ENCODE measurements around the gene AQR. TPM values are rescaled to one million over a fixed set of nuclear protein-coding genes. Genes with fewer than 3 reads are reported as not detected.

AQR gene
- polyA plus RNA-seq, 1 of the 3 experiments (the other 2 are of a cell fraction), result 11.6 TPM

DNA sequence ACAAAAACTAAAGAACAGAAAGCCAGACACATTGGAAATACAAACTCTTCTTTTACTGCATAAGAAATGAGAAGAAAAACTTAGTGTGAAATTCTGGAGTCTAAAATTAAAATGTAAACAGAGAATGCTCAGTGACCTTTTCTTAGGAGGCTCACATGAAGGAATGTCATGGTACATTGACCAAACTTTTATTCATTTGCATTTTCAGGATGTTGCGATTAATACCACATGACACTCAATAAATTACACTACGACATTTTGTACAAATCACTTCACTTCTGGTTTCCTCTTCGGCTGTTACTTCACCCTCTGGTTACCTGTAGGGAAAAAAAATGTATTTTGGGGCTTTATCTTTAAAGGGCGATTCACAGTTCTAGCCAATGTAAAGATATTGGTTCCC, 117.8 kb downstream of the AQR start (continued):
- TF ChIP-seq, protein P1, sequence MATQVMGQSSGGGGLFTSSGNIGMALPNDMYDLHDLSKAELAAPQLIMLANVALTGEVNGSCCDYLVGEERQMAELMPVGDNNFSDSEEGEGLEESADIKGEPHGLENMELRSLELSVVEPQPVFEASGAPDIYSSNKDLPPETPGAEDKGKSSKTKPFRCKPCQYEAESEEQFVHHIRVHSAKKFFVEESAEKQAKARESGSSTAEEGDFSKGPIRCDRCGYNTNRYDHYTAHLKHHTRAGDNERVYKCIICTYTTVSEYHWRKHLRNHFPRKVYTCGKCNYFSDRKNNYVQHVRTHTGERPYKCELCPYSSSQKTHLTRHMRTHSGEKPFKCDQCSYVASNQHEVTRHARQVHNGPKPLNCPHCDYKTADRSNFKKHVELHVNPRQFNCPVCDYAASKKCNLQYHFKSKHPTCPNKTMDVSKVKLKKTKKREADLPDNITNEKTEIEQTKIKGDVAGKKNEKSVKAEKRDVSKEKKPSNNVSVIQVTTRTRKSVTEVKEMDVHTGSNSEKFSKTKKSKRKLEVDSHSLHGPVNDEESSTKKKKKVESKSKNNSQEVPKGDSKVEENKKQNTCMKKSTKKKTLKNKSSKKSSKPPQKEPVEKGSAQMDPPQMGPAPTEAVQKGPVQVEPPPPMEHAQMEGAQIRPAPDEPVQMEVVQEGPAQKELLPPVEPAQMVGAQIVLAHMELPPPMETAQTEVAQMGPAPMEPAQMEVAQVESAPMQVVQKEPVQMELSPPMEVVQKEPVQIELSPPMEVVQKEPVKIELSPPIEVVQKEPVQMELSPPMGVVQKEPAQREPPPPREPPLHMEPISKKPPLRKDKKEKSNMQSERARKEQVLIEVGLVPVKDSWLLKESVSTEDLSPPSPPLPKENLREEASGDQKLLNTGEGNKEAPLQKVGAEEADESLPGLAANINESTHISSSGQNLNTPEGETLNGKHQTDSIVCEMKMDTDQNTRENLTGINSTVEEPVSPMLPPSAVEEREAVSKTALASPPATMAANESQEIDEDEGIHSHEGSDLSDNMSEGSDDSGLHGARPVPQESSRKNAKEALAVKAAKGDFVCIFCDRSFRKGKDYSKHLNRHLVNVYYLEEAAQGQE (IDR thresholded peaks at IDR 0.05; ENCODE audit: low read depth, low read length), result no peak
- TF ChIP-seq, protein P2, sequence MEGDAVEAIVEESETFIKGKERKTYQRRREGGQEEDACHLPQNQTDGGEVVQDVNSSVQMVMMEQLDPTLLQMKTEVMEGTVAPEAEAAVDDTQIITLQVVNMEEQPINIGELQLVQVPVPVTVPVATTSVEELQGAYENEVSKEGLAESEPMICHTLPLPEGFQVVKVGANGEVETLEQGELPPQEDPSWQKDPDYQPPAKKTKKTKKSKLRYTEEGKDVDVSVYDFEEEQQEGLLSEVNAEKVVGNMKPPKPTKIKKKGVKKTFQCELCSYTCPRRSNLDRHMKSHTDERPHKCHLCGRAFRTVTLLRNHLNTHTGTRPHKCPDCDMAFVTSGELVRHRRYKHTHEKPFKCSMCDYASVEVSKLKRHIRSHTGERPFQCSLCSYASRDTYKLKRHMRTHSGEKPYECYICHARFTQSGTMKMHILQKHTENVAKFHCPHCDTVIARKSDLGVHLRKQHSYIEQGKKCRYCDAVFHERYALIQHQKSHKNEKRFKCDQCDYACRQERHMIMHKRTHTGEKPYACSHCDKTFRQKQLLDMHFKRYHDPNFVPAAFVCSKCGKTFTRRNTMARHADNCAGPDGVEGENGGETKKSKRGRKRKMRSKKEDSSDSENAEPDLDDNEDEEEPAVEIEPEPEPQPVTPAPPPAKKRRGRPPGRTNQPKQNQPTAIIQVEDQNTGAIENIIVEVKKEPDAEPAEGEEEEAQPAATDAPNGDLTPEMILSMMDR (IDR thresholded peaks at IDR 0.05), result no peak
- TF ChIP-seq, protein P3, sequence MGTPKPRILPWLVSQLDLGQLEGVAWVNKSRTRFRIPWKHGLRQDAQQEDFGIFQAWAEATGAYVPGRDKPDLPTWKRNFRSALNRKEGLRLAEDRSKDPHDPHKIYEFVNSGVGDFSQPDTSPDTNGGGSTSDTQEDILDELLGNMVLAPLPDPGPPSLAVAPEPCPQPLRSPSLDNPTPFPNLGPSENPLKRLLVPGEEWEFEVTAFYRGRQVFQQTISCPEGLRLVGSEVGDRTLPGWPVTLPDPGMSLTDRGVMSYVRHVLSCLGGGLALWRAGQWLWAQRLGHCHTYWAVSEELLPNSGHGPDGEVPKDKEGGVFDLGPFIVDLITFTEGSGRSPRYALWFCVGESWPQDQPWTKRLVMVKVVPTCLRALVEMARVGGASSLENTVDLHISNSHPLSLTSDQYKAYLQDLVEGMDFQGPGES (IDR thresholded peaks at IDR 0.05; ENCODE audit: low read depth, low read length), result no peak
- TF ChIP-seq RCOR1 (IDR thresholded peaks at IDR 0.05; ENCODE audit: low read length) (no peak), GABPA (IDR thresholded peaks at IDR 0.05; ENCODE audit: low read depth) (no peak), EZH2phosphoT487 (IDR thresholded peaks at IDR 0.05; ENCODE audit: borderline replicate concordance, low read depth) (no peak)
- TF ChIP-seq, protein P4, sequence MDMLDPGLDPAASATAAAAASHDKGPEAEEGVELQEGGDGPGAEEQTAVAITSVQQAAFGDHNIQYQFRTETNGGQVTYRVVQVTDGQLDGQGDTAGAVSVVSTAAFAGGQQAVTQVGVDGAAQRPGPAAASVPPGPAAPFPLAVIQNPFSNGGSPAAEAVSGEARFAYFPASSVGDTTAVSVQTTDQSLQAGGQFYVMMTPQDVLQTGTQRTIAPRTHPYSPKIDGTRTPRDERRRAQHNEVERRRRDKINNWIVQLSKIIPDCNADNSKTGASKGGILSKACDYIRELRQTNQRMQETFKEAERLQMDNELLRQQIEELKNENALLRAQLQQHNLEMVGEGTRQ (IDR thresholded peaks at IDR 0.05; ENCODE audit: borderline replicate concordance, low read depth, low read length), result no peak
- TF ChIP-seq, protein P5, sequence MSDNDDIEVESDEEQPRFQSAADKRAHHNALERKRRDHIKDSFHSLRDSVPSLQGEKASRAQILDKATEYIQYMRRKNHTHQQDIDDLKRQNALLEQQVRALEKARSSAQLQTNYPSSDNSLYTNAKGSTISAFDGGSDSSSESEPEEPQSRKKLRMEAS (IDR thresholded peaks at IDR 0.05; ENCODE audit: low read depth), result no peak

DNA sequence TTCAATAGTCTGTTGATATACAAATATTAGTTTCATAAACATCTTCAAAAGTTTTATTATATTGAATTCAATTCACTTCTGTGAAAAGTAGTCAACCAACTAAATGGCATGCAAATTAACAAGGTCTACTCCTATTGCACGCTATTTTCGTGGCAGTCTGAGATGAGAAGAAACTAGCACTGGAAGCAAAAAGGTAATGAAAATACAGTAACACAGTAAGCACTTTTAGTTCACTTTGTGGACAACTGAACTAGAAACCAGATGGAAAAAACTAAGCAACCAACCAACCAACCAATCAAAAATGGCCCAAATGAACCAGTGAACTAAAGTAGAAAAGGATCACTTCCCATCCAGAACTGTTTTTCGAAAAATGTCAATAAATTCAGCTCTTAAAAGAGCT, 118.5 kb downstream of the AQR start:
- no peaks in the 10 kb centered on the region for H3K9me3 ChIP-seq
- H3K9me2 ChIP-seq, result no peaks in the 10 kb centered on the region
- H4K20me1 ChIP-seq (ENCODE audit: insufficient read depth), result 0 out of 2 replicates have a peak, but pooled peaks cover 5% of the 10 kb centered on the region
- no peak overlapping the region for H3K4me3 ChIP-seq (ENCODE audit: low read depth in 2 of 2, low read length in 1 of 2)
- no peak overlapping the region for H3K4me2 ChIP-seq
- H3K36me3 ChIP-seq (replicated peaks in 1 of 2; ENCODE audit: control insufficient read depth in 1 of 2, insufficient read depth in 2 of 2, low read length in 1 of 2), result peaks cover 7% of the 10 kb centered on the region in 2 experiments
- no peak overlapping the region for H2AFZ ChIP-seq (ENCODE audit: low read depth)
- H3K27me3 ChIP-seq (ENCODE audit: insufficient read depth), result no peaks in the 10 kb centered on the region
- H3F3A ChIP-seq (replicated peaks; ENCODE audit: insufficient read depth), result peaks cover 24% of the 10 kb centered on the region
- CTCF ChIA-PET, result interaction anchor here (1.5 kb wide), 1 partner anchor 67 kb away, joined by 4 read pairs; no protein-coding TSS in a partner anchor
- no peak for DNase-seq
- 98% methylated on average over 3 of the region's 3 CpGs for WGBS (ENCODE audit: low lambda C conversion rate)
- no peak for TF ChIP-seq GABPA (IDR thresholded peaks at IDR 0.05; ENCODE audit: low read depth)
- no peak for TF ChIP-seq RXRA (IDR thresholded peaks at IDR 0.05; ENCODE audit: borderline replicate concordance, low read depth)
- no peak for TF ChIP-seq GATA2 (CRISPR knock-in tag; IDR thresholded peaks at IDR 0.05)
- no peak for TF ChIP-seq MEF2A (IDR thresholded peaks at IDR 0.05; ENCODE audit: borderline replicate concordance, low read depth)
- no peak for TF ChIP-seq YY1 (IDR thresholded peaks at IDR 0.05; ENCODE audit: low read depth)
- no peak overlapping the region for H3K9ac ChIP-seq
- no peaks in the 10 kb centered on the region for H3K79me2 ChIP-seq (ENCODE audit: insufficient read depth)
- POLR2A ChIA-PET, result interaction anchor here (0.5 kb wide), 1 partner anchor 272 kb away, joined by 3 read pairs; no protein-coding TSS in a partner anchor
- no peak overlapping the region for H3K27ac ChIP-seq (ENCODE audit: low read depth in 2 of 2, low read length in 1 of 2)
- peaks cover 12 to 21% of the 10 kb centered on the region in 2 experiments for H3K4me1 ChIP-seq (ENCODE audit: control insufficient read depth in 1 of 2, insufficient read depth in 2 of 2, low read depth in 1 of 2, low read length in 1 of 2)
